Bronchial epithelial cell (primary cell): Measurements from ENCODE around the gene CIT. TPM values are rescaled to one million over a fixed set of nuclear protein-coding genes. Genes with fewer than 3 reads are reported as not detected.

ENCODE experiments used
- DNase-seq: peaks from one replicate; pipeline ENCODE4 v3.0.0-alpha.2; 2010; ENCODE audit warnings: low read depth
- FAIRE-seq: peaks from 2 replicates; lab custom pipeline; 2011; peaks lifted over from hg19 to GRCh38; lab: Jason Lieb, UNC
- H3K27me3 ChIP-seq: 2 replicates; pipeline ENCODE4 v1.5.1; 2011; ENCODE audit warnings: low read length; ENCODE audit not compliant: control insufficient read depth, insufficient read depth
- H3K36me3 ChIP-seq: 2 replicates; pipeline ENCODE4 v1.5.1; 2011; ENCODE audit warnings: low read length; ENCODE audit not compliant: control insufficient read depth, insufficient read depth
- H3K4me3 ChIP-seq: 2 replicates; pipeline ENCODE4 v1.5.1; 2011; ENCODE audit warnings: mild to moderate bottlenecking, low read depth, low read length, control low read depth
- CTCF ChIP-seq: IDR thresholded peaks from 2 replicates; pipeline ENCODE4 v1.5.1; 2011; ENCODE audit warnings: mild to moderate bottlenecking, moderate library complexity, low read length, control low read depth, inconsistent platforms; ENCODE audit not compliant: insufficient read depth, severe bottlenecking
- total RNA-seq: library from RNA; depleted of rRNA; stranded (reverse); fragments of >200 nt; gene quantifications from 2 replicates; pipeline ENCODE4 v1.2.1, GENCODE V29; 2014

Gene CIT
- total RNA-seq, 1 donor from 2014 or later = 0.79 TPM

GRCh38 chr12:119772431-119772830 lies 104.7 kb downstream of the CIT start:
- H3K27me3 ChIP-seq = no peaks in the 10 kb centered on the region
- no peak overlapping the region for H3K4me3 ChIP-seq
- FAIRE-seq (no peak), DNase-seq (peak; percentile 58)
- no peak for TF ChIP-seq CTCF
- peaks cover 2% of the 10 kb centered on the region for H3K36me3 ChIP-seq

GRCh38 chr12:119770146-119770545 lies 107.0 kb downstream of the CIT start:
- Histone ChIP-seq H3K4me3 (no peak overlapping the region), H3K36me3 (peaks cover 2% of the 10 kb centered on the region), H3K27me3 (no peaks in the 10 kb centered on the region)
- no peak for FAIRE-seq
- peak; percentile 17 for DNase-seq
- no peak for TF ChIP-seq CTCF

- no peak for DNase-seq
- no peak overlapping the region for H3K4me3 ChIP-seq
- FAIRE-seq = no peak
- no peak for TF ChIP-seq CTCF
- no peaks in the 10 kb centered on the region for H3K27me3 ChIP-seq
- no peaks in the 10 kb centered on the region for H3K36me3 ChIP-seq
Observed at GRCh38 chr12:119762619-119763018, 114.5 kb downstream of the CIT start.

GRCh38 chr12:119758722-119759121 lies 118.4 kb downstream of the CIT start:
- DNase-seq (no peak), FAIRE-seq (no peak)
- Histone ChIP-seq H3K27me3 (no peaks in the 10 kb centered on the region), H3K36me3 (peaks cover 2% of the 10 kb centered on the region), H3K4me3 (no peak overlapping the region)
- TF ChIP-seq CTCF = no peak

- FAIRE-seq (no peak), DNase-seq (no peak)
- Histone ChIP-seq H3K4me3 (no peak overlapping the region), H3K36me3 (peaks cover 2% of the 10 kb centered on the region), H3K27me3 (no peaks in the 10 kb centered on the region)
- no peak for TF ChIP-seq CTCF
Observed at GRCh38 chr12:119758234-119758633, 118.9 kb downstream of the CIT start.

GRCh38 chr12:119751961-119752360 lies 125.2 kb downstream of the CIT start:
- FAIRE-seq = no peak
- no peak for TF ChIP-seq CTCF
- Histone ChIP-seq H3K36me3 (peaks cover 2% of the 10 kb centered on the region), H3K4me3 (no peak overlapping the region), H3K27me3 (no peaks in the 10 kb centered on the region)
- no peak for DNase-seq
